HG02943 (cell line): ENCODE data around the gene LRRC49.
"Not testable (repeated sequence)": the region's sequence is repeated elsewhere in the genome, so short reads cannot be mapped to it uniquely, and the experiment has no call there.

Experiments
- ATAC-seq: cut with Tn5 transposase; IDR thresholded peaks from one replicate; pipeline ENCODE4 v1.9.1; 2021; ENCODE audit warnings: mild to moderate bottlenecking, low read depth, moderate library complexity; ENCODE audit not compliant: unreplicated experiment

The LRRC49 gene, protein sequence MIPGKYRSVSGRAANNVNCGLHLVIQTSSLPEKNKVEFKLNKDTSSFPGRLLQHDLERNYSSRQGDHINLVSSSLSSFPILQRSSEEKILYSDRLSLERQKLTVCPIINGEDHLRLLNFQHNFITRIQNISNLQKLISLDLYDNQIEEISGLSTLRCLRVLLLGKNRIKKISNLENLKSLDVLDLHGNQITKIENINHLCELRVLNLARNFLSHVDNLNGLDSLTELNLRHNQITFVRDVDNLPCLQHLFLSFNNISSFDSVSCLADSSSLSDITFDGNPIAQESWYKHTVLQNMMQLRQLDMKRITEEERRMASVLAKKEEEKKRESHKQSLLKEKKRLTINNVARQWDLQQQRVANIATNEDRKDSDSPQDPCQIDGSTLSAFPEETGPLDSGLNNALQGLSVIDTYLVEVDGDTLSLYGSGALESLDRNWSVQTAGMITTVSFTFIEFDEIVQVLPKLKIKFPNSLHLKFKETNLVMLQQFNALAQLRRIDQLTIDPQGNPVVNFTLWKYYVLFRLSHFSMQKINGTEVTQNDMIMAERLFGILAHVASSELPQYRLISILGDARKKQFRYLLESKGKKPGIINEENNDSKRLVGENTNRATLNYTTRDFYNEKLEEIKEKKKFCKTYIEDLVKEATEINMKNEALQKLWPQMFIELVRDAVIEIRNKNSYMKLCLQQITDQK

GRCh38 chr15:70892002-70892911 is at the start of gene LRRC49, which contains the start of gene THAP10:
Gene LRRC49 (plus strand): TSS chr15:70892826. CDS start chr15:70892895, 69 bp downstream.
Gene THAP10 (minus strand): TSS chr15:70892433. CDS start chr15:70892272, 161 bp downstream.
- ATAC-seq, result peak; percentile 82

DNA sequence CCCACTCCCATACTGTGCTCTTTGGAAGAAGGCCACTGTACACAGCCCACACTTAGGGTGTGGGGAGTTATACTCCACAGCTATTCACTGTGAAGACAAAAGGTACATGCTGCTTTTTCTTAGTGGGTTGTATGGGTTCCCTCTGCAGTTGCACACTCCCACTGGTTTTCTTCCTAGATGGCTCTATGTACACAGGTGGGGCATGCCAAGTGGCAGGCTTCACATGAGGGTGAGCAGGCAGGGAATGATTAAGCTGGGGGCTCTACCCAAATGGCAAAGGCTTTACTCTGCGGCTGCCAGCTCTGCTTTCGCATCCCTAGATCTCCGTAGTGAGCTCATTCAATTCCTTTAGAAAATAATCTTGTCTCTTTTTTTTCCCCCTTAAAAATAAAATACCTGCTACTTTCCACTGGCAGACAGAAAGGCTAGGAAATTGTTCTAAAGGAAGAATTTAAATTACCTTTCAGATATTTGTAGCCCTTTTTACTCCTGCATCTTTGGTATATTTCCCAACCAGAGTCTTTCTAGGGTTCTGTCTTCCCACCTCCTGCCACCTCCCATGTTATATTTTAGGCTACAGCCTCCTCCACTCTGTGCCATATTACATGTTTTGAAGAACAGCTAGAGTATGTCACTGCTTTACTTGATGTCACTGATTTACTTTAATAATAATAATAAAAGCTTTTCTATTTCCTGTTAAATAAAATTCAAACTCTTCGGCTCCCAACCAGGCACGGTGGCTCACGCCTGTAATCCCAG is 46.8 kb upstream of the LRRC49 start:
- ATAC-seq, result no peak

GRCh38 chr15:70851889-70852288 is 40.7 kb upstream of the LRRC49 start:
- ATAC-seq, result no peak

DNA sequence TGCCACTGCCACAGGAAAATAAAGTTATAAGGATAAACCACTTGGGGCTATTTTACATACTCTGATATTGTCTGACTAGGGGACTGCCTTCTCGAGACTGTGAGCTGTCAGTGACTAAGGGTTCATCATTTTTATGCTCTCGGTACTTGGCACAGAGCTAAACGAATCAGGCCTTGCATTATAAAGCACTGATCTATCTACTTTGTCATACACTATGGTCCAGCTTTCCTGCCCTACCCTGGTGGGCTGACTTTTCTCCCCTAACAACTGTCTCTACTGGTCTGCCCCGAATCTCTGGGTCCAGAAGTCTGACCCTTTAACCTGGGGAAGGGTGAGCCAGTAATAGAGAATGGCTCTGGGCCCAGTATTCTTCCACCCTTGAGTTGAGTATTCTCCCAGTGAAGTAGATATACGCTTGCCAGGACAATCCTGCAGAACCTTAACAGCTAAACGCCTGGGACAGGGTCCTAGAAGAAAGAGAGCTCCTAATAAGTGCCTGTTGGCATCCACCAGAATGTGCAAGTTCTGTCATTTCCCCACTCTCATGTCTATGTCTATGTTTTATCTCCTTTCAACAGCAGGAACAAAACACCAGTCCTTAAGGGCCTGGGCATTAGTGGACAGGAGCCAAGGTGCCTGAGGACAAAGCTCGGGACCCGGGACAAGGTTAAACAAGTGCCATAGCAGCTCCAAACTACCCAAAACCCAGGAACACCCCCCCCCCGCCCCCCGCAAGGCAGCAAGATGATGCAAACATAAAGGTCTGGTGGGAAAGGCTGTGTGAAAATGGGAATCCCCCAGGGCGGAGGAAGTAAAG is 39.9 kb upstream of the LRRC49 start:
- no peak for ATAC-seq

GRCh38 chr15:70853318-70853972 is 39.2 kb upstream of the LRRC49 start:
- no peak for ATAC-seq

DNA sequence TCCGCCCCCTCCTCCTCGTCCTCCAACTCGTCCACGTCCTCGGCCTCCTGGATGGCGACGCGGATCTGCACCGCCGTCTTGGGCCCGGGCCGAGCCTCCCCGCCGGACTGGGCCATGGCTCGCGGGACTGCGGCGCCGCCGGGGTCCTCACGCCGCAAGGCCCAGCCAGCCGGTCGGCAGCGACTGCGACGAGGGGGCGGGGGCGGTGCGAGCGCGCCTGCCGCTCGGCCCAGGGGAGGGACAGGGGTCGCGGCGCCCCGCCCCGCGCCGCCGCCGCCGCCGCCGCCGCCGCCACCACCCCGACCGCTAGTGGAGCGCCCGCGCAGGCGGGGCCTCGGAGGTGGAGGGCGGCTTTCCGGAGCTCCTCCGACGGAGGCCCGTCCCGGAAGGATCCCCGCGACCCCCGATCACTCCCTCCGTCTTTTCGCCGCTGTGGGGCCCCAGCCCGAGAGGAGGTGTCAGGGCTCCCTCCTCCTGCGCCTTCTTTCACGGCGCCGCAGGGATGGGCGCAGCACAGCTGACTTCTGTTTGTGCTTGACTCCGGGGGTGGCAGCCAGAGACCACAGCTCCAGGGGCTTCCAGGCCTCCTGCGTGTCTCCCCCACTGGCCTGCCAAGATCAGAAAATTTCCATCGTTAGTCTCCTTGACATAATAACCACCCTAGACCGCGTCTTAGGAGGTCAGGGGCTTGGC is 38.5 kb upstream of the LRRC49 start, which contains the start of gene LARP6:
Gene LARP6 (minus strand): TSS at position 185 of the 693 bp plus-strand sequence. CDS start 69 bp downstream, at position 116.
- no peak for ATAC-seq

DNA sequence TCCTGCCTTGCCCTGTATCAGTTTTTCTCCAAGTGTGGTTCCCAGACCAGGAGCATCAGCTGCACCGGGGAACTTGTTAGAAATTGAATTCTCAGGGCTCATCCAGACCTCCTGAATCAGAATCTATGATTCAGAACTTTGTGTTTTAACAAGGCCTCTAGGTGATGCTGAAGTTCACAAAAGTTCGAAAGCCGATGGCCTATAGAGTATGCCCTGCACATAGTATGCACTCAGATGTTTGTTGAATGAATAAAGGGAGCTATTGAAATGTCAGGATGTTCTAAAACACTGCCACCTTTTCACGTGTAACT is 38.0 kb upstream of the LRRC49 start:
- ATAC-seq, result no peak

DNA sequence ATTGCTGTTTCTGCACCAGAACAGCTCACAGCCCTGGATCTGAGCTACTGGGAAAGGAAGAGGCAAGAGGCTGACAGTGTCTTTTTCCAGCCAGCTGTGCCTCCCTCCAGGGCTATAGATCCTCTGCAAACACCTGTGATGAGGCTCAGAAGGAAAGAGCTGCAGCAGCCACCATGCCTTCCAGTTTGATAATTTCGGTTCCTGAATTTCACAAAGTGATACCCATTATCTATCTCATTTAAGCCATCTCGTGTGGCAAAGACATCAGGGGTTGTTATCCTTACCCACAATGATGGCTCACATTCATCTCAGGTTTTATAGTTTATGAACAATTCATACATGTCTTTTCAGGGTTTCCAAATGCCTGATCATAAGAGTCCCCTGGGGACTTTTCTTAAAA is 36.9 kb upstream of the LRRC49 start:
- no peak for ATAC-seq

- no peak for ATAC-seq
Observed at GRCh38 chr15:70856177-70856883, 36.3 kb upstream of the LRRC49 start.

DNA sequence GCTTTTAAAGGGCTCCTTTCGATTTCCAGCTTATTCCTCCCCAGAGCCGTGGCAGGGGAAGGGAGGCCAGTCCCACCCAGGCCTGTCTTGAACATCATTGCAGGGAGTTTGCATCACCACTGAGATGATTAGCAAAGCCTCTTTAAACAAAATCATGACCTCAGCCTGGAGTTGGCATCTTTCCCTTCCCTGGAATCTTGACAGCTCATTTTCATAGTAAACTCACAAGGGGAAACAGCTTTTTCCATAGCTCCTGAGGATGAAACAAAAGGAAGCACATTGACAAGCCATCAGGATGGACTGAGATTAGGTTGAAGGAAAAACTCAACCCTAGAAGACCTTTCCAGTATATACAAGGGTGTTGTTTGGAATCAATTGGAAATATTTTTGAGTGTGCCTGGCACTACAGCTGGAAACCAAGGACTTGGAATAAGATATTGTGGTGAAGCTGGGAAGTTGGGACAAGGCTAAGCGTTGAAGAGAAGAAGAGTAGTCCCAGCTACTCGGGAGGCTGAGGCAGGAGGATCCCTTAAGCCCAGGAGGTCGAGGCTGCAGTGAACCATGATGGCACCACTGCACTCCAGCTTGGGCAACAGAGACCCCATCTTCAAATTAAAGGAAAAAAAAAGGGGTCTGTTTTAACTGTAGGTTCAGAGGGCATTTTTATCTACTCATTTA is 35.6 kb upstream of the LRRC49 start:
- ATAC-seq, result no peak

DNA sequence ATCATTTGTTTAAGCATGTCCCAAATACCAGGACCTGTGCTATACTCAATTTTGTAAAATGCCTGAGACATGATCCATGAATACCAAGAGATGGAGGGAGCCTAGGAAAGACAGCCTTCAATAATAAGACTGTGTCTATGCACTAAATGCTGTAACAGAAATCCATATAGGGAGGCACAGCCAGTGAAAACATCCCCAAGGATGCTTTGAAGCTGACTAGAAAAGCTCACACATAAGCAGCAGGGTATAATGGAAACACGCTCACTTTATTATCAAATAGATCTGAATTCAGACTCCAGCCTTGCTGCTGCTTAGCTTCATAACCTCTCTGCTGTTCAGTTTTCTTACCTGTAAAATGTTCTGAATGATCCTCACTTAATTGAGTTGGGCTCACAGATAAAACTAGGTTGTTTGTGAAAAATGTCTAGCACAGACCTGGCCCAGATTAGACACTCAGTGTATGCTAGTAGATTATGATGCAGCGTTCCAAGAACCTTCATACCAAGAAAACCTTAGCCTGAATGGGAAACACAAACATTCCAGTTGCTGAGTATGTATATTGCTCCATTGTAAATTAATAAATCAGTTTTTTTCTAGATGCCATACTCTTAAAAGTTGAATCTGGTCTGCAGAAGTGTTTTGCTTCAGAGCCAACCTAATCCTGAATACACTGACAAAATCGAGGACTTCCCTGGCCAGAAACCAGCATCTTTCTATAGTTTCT is 34.9 kb upstream of the LRRC49 start:
- ATAC-seq, result no peak

DNA sequence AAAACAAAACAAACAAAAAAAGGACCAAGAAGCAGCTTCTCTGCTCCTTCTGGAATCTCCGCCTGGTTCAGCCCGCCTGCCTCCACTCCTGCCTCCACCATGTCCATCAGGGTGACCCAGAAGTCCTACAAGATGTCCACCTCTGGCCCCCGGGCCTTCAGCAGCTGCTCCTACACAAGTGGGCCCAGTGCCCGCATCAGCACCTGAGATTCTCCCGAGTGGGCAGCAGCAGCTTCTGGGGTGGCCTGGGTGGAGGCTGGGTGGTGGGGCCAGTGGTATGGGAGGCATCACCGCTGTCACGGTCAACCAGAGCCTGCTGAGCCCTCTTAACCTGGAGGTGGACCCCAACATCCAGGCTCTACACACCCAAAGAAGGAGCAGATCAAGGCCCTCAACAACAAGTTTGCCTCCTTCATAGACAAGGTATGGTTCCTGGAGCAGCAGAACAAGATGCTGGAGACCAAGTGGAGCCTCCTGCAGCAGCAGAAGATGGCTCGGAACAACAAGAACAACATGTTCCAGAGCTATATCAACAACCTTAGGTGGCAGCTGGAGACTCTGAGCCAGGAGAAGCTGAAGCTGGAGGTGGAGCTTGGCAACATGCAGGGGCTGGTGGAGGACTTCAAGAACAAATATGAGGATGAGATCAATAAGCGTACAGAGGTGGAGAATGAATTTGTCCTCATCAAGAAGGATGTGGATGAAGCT is 33.9 kb upstream of the LRRC49 start:
- not testable (repeated sequence) for ATAC-seq

DNA sequence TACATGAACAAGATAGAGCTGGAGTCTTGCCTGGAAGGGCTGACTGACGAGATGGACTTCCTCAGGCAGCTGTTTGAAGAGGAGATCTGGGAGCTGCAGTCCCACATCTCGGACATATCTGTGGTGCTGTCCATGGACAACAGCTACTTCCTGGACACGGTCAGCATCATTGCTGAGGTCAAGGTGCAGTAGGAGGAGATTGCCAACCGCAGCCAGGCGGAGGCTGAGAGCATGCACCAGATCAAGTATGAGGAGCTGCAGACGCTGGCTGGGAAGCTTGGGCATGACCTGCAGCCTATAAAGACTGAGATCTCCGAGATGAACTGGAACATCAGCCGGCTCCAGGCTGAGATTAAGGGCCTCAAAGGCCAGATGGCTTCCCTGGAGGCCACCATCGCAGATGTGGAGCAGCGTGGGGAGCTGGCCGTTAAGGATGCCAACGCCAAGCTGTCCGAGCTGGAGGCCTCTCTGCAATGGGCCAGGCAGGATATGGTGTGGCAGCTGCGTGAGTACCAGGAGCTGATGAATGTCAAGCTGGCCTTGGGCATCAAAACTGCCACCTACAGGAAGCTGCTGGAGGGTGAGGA is 33.2 kb upstream of the LRRC49 start:
- no peak for ATAC-seq

GRCh38 chr15:70859998-70860397 is 32.6 kb upstream of the LRRC49 start:
- ATAC-seq, result no peak

DNA sequence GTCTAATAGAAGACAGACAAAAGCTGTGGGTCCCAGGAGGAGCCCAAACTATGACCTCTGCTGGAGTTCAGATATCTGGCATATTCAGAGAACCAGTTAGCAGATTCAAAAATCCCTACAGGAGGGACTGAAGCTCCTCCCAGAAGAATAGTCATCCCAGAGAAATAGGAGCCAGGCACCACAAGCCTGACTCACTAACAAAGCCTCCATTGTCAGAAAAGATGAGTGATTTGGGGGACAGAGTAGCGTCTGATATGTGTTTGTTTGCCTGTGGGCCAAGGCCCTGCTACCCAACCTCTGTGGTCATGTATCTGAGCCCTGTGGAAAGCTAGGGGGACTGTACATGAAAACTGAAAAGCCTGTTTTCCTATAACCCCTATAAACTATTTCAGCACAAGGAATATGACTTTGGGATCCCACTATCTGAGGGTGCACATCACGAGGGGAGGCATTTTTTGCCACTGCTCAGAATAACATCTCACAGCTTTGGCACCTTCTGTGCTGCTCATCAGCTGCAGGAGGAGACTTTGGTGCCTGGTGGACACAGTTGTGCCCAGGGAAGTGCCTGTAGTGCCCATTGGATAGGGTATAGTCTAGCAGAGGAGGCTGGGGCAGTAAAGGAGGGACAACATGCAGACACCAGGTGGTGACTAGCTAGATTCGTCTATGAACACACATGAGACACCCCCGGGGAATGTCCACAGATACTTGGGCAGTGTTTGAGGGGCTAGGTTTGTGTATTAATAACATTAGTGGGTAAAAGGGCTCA is 29.0 kb upstream of the LRRC49 start:
- ATAC-seq, result no peak
